ENCODE data around the gene MTG2.

Gene MTG2

DNA sequence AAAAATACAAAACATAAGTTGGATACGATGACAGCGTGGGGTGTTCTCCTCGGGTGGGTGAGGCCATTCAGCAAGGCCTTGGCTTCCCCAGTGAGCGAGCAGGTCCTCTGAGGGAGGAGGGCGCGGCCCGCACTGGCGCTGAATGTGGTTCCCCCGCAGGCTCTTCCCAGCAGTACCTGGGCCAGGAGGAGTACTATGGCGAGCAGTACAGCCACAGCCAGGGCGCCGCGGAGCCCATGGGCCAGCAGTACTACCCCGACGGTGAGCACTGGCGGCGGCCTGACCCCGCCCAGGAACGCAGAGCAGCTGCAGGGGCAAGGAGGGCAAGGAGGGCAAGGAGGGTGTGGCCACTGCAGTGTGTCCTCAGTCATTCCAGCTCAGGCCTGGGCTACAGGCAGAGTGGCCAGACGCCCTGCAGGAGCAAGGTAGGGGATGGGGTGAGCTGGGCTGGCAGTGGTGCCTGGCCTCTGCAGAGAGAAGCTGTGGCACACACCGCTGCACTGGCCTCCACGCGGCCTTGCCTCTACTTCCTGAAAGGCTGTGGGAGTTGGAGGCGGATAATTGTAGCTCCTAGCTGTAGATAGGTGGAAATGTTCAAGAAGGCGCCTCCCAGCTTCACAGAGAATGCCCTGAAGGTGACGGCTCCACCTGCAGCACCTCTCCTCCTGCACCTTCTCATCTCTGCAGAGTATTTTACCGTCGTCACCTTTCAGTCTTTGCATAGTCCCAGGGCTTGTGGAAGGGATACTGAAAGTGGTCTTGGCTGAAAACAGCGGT, 18.7 kb upstream of the MTG2 start:
- no peak for DNase-seq

DNA sequence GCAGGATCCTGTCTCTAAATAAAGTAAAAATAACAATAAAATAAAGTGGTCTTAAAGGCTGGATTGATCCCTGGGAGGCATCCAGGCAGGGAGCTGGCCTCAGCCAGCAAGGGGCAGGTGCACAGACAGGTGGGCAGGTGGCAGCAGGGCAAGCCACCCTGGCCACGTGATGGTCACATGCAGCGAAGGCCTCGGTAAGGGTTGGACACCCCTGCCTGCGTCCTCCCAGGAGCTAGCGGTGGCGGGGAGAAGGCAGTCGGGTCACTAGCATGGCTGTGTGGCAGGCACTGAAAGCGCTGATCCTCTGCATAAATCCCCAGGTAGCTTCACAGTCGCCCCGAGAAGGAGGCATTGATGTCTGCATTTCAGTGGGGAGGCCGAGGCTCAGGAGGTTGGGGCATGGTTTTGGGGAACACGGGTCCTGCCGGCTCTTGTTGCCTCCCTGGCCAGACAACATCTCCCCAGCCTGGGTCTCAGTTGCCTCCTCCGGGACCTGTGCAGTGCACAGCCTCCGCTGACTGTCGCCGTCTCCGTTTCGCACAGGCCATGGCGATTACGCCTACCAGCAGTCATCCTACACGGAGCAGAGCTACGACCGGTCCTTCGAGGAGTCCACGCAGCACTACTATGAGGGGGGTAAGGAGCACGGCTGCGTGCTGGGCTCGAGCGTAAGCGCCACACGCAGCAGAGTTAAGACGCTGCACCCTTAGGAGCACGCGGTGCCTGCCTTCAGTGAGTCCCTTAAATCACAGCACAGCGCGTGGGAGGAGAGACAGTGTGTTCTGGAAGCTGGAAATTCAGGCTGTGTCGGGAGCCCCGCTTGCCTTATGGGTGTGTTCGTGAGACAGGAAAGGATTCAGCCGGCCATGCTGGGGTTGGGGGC, 17.7 kb upstream of the MTG2 start:
- no peak for DNase-seq

DNA sequence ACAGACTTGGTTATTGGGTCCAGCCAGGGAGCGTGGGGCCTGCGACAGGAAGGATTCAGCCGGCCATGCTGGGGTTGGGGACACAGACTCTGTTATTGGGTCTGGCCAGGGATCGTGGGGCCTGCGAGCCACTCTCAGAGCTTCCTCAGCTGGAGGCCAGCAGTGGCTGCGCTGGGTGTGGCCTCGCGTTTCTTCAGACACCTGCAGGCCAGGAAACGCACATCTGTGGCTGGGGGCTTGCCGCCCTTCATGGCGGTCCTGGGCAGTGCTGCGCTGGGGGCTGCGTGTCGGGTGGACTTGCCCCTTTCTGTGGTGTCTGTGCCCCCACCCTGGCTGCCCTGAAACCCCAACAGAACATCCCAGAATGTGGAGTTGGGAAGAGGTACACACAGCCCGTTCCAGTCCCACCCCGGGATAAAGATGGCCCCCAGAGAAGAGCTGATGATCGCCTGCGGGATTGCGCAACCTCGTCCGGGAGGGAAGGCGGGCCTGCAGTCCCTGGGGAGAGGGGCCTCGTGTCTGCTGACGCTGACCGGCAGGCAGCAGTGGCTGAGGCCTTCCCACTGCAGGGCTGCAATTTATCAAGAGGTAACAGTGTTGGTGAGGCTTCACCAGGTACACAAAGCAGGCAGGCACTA, 16.9 kb upstream of the MTG2 start:
- DNase-seq, result no peak

DNA sequence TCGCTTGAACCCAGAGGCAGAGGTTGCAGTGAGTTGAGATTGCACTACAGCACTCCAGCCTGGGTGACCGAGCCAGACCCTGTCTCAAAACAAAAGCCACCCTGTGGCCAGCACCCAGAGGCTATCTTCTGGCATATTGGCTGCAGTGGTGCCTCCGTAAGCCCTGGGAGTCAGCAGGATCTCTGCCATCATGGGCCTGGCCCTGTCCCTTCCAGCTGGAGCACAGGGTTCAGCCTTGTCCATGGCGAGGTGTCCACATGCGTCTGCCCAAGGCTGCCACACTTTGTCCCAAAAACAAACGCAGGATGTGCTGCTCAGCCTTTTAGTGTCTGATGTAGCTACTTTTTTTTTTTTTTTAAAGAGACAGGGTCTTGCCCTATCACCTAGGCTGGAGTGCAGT, 15.4 kb upstream of the MTG2 start:
- DNase-seq, result no peak

DNA sequence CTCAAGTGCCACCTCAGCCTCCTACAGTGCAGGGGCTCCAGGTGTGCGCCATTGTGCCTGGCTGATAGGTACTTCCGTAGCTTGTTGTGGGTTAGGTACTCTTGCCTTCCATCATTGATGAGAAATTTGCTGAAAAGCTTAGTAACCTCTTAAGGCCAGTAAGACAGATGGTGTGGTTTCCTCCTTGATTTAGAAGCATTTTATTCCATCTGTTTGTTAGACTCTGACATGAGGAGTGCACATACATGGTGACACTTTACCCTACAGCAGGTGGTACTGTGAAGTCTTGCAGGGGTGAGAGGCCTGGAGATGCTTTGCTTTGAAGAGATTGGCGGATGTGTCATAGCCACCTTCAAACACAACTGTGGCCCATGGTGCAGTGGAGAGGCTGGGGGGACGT, 14.8 kb upstream of the MTG2 start:
- no peak for DNase-seq

DNA sequence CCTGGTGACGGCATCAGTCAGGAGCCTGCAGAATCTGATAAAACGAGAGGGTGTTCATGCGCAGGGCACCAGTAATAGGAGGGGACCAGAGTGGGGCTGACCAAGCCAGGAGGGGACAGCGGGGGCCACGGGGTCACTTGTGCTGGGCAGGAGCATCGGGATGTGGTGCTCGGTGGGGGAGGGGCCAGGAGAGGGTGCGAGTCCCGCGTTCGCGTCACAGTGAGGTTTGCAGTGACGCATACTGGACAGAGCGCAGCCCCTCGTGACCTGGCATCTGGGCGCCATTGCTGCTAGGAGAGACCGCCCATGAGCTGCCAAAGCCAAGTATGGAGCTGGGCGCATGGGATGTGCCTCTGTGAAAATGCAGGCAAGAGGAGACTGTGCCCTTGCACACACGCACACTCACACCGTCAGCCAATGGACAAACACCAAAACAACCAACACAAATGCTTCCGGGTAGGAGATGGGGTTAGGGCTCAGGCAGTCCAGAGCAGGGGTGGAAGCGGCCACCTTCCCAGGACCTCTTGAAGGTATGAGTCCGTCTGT, 13.9 kb upstream of the MTG2 start:
- DNase-seq, result no peak

DNA sequence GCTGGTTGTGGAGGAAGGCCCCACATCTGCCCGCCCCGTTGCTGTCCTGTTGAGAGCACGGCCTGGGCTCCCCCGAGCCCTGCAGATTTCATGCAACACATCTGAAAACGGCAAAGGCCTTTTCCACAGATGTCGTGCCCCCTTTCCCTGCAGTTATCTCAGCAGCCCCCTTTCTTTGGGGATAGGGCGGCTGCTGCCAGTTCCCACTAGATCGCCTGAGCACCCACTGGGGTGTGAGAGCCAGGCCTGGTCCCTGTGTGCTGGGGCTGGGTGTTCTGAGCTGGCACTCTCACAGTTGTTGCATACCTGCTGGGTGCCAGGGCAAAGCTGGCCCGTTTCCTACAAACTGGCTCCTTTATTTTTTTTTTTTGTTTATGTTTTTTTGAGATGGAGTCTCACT, 12.3 kb upstream of the MTG2 start:
- no peak for DNase-seq

DNA sequence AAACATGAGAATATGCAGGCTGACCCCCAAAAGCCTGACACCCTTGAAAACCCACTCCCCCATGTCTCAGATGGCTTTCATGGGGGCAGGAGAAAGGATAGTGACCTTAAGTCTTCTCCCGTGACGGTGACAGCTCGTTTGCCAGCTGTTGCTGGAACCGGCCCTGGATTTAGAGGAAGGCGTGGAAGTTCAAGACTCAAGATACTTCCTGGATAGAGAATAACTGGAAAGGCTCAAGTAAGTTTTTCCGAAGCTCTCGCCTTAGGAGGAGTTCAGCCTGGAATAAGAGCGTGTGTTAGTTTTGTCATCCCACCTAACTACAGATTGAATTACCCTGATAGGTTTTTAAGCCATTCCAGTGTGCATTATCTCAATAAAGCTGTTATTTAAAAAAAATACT, 11.6 kb upstream of the MTG2 start:
- no peak for DNase-seq

DNA sequence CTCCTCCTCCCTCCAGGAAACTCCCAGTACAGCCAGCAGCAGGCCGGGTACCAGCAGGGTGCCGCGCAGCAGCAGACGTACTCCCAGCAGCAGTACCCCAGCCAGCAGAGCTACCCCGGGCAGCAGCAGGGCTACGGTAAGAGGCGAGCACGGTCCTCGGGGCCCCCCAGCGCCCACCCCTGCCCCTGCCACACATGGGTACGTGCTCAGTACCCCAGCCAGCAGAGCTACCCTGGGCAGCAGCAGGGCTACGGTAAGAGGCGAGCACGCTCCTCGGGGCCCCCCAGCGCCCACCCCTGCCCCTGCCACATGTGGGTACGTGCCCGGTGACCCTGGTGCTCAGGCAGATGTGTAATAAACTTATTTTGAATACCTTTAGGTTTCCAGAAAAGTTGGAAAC, 10.2 kb upstream of the MTG2 start:
- no peak for DNase-seq

DNA sequence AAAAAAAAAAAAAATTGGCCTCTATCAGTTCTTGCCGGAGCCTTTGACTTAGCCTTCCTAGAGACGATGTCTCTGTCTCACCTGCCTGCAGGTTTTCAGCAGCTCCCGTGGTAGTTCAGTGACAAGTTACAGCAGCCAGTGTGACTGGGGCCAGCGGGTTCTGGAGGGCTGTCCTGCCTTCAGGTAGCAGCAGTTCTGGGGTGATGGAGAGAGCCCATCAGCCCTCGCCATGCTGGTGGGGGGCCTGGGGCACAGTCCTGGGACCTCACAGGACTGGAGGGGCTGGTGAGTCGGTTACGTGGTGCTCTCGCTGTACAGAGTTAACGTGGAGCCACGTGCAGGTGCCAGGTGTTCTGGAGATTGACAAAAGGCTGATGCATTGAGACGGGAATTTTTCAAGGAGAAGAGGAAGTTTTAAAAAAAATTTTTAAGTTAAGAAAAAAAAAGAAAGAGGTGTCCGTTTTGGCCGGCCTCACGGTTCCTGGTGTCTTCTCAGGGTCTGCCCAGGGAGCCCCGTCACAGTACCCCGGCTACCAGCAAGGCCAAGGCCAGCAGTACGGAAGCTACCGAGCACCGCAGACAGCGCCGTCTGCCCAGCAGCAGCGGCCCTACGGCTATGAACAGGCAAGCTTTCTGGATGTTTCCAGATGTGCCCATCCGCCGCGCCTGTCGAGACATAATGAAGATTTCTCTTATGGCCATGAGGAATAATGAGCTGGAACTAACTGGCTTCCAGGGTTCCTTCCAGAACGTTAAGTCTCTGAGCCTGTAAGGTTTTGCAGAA, 8.6 kb upstream of the MTG2 start:
- no peak for DNase-seq

DNA sequence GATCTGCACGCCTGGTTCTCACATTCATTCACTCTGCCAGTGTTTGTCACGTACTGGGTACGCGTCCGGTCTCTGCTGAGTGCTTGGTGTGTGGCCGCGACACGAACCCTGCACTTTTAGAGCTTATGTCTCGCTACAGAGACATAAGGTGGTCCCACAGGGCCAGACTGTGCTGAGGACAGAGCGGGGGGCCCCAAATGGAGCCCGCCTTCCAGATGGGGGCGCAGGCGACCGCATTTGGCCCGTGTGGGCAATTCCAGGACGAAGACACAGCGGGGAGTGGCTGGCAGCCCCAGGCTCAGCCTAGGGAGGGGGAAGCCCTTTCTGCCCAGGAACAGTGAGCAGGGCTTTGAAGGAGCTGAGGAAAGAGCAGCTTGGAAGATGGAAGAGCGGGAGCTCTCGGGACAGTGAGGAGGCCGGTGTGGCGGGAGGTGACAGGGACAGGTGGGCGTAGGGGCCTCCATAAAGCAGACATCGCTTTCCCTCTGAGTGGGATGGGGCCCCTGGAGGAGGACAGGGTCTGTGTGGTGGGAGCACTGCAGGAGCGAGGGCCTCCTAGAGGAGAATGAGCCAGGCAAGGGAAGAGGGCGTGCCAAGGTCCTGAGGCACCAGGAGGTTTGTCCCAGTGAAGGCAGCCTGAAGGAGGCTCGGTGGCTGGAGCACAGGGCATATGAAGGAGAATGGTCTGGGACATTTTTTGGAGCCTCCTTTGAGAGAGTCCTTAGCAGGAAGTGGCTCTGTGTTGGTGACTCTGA, 7.8 kb upstream of the MTG2 start:
- no peak for DNase-seq

DNA sequence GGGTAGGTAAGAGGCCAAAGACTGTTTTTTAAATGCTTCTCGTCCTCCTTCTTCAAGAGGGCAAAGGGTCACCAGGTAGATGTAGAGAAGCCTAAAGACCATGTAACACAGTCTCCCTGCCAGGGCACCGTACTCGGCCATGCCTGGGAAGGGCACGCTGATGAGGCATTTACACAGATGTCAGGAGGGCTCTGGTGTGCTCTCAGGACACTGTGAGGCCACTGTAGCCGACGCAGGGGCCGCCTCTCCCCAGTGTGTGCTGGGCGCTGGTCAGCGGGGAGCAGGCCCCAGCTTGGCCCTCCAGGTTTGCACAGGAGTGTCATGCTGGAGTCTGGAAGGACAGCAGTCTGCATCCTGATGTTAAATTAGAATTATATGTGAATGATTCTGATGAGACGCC, 7.1 kb upstream of the MTG2 start:
- no peak for DNase-seq

DNA sequence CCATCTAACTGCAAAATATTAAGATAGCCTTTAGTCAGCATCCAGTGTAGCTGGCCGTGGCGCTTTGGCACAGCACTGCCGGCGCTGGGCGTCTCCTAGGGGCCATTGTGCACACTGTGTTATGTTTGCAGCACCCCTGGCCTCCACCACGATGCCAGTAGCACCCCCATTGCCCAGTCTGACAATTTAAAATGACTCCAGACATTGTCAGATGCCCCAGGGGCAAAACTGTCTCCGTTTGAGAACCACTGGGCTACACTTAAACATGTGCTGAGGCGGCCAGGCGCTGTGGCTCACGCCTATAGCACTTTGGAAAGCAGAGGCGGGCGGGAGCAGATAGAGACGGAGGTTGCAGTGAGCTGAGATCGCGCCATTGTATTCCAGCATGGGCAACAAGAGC, 6.0 kb upstream of the MTG2 start:
- no peak for DNase-seq

DNA sequence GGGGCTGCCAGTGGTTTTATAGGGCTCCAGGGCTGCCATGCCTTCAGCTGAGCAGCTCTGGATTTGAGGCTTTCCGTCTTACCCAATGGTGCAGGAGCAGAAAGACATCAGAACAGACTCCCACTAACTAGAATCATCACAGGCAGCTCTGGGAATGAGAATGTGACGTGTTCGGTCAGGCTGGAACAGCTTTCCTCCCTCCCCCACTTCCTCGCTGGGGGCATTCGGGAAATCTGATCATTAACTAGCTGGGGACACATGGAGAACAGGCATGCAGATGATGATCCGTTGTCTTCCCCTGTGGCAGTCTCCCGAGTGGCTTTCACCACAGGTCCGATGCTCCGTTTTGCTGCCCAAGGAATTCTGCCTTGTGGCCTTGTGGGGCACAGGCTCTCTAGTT, 5.5 kb upstream of the MTG2 start:
- no peak for DNase-seq

DNA sequence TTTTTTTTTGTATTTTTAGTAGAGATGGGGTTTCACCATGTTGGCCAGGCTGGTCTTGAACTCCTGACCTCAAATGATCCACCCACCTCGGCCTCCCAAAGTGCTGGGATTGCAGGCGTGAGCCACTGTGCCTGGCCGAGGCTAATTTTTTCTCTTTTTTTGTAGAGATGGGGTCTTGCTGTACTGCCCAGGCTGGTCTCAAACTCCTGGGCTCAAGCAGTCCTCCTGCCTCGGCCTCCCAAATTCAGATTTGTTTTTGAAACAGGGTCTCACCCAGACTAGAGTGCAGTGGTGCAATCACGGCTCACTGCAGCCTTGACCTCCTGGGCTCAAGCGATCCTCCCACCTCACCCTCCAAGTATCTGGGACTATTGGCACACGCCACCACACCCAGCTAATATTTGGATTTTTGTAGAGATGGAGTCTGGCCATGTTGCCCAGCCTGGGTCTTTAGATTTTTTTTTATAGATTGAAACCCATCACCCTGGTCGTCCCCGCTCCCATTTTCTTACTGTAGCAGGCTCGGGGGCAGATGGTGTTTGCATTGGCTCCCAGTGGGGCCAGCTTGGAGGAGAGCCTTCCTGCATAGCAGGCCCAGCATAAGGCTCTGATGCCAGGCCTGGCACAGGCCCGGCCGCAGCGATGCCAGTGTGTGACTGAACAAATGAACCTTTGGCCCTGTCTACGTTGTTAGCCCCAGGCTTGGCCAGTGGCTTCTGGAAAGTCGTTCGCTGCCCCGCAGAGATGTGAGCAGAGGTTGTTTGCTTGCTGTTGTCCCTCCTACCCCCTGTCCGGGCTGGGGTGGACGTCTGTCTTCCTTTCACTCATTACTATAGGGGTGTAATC, 4.3 kb upstream of the MTG2 start:
- DNase-seq, result no peak

DNA sequence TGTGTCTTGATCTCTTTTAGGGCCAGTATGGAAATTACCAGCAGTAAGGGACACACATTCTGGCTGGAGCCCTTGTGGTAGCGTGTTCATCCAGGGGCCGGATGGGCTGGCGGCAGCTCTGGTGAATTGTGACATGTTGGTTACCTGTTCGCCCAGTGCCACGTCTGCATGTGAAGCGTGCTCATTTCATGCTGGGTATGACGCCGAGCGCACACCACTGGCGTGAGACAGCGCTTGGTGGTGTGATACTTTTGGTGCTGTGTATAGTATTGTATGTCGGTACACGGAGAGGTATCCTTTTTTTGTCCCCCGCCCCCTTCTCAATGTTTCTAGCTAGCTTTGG, 3.7 kb upstream of the MTG2 start:
- no peak for DNase-seq

DNA sequence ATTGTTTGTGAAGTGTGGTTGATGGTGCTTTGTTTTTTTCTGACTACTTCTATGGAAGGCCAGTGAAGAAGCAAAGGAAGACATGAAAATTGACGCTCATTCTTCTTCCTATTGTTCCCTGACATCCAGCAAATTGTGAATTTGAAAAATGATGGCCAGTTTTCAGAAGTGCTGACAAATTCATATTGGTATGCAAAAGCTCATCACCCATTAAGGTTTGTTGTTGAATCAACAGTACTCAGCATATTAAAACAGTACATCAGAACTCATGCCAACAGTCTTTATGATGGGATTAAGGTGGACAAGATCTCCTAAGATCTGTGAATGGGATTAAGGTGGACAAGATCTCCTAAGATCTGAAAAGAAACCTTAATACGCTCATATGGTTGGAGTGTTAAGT, 1.0 kb upstream of the MTG2 start:
- no peak for DNase-seq

DNA sequence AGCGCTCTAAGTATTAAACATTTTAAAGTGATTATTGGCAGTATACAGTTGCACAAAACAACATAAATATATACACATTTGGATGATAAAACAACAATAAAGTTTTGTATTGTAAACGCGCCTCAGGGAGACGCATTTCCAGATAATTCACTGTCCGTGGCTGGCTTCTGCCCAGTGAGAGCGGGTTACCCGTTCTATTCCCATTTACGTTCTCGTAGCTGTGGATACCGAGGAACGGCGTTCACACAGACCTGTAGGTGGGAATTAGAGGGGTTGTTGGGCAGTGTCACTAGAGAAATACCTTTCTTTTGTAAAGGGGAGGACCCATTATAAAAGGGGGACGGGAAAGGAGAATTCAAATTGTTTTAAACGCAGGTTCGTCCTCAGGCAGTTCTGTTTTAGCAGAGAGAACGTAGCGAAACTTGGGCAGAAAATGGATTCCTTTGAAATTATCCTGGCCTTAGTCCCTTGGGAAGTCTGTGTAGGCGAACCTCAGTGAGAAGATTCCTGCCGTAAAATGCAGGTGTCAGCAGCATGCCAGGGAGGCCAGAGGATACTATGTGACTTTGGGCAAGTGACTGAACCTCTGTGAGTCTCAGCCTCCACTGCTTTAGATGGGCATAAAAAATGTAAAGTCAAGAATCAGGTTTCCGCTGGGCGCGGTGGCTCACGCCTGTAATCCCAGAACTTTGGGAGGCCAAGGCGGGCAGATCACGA, 756 bp downstream of the MTG2 start:
- no peak for DNase-seq

DNA sequence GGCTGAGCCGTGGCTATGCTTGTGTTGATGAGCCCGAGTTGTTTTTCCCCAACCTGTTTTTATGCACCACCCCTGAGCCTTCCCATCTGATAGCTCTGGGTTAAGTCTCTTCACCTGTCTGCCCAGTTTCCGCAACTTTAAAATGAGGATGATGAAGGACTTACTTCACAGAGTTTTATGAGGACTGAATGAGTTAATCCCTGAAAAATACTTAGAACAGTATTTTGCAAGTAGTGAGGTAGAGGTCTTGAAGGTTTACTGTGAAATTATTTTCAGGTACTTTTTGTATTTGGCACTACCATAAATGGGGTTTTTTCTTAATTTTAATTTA, 3.2 kb downstream of the MTG2 start:
- DNase-seq, result no peak
